WTC11 (cell line): ENCODE measurements around the gene CDH13. TPM values are rescaled to one million over a fixed set of nuclear protein-coding genes. Genes with fewer than 3 reads are reported as not detected.

Experiments used
- ATAC-seq: fragments of 200-7000 bp; cut with Tn5 transposase; 2 replicates; pipeline ENCODE4 v1.10.0; 2021; ENCODE audit warnings: mild to moderate bottlenecking, moderate library complexity
- CTCF ChIA-PET: fragments of 300-600 bp; sonication (Branson Sonifier 250); formaldehyde crosslinking; loops from one replicate; lab custom pipeline; 2021; ENCODE audit warnings: antibody characterized with exemption; lab: Charles Lee
- POLR2A ChIA-PET: fragments of 350-600 bp; sonication (Branson Sonifier 250); formaldehyde crosslinking; loops from one replicate; lab custom pipeline; 2021; ENCODE audit warnings: antibody characterized with exemption; lab: Charles Lee
- DNase-seq: peaks from one replicate; pipeline ENCODE4 v3.0.0; 2021; ENCODE audit warnings: low spot score
- H3K27ac Mint-ChIP-seq: 2 replicates; pipeline ENCODE4 v1.8.0; 2021; ENCODE audit warnings: mixed read lengths
- H3K27me3 Mint-ChIP-seq: 2 replicates; pipeline ENCODE4 v1.8.0; 2021; ENCODE audit warnings: low read depth, mild to moderate bottlenecking, moderate library complexity, mixed read lengths
- H3K36me3 Mint-ChIP-seq: 2 replicates; pipeline ENCODE4 v1.8.0; 2021; ENCODE audit warnings: mixed read lengths
- H3K4me1 Mint-ChIP-seq: 2 replicates; pipeline ENCODE4 v1.8.0; 2022; ENCODE audit warnings: mixed read lengths
- H3K4me3 Mint-ChIP-seq: 2 replicates; pipeline ENCODE4 v1.8.0; 2021; ENCODE audit warnings: mild to moderate bottlenecking, moderate library complexity, mixed read lengths
- H3K9me3 Mint-ChIP-seq: 2 replicates; pipeline ENCODE4 v1.8.0; 2021; ENCODE audit warnings: mixed read lengths
- AFF4 ChIP-seq: sonication (generic); formaldehyde crosslinking; IDR thresholded peaks from 2 replicates; pipeline ENCODE4 v1.8.1; 2023; ENCODE audit warnings: mild to moderate bottlenecking, missing genetic modification reagents, borderline replicate concordance
- ATF2 ChIP-seq: sonication (generic); formaldehyde crosslinking; IDR thresholded peaks from 2 replicates; pipeline ENCODE4 v1.8.1; 2022; ENCODE audit warnings: low read depth, missing genetic modification reagents, borderline replicate concordance
- ELF4 ChIP-seq: sonication (generic); formaldehyde crosslinking; IDR thresholded peaks from 2 replicates; pipeline ENCODE4 v1.8.1; 2022; ENCODE audit warnings: low read depth, mild to moderate bottlenecking, moderate library complexity, missing genetic modification reagents
- EMX1 ChIP-seq: fragments of 250-450 bp; sonication (Bioruptor Pico); IDR thresholded peaks from 2 replicates; pipeline ENCODE4 v1.8.0; 2021; ENCODE audit warnings: mild to moderate bottlenecking
- ERG ChIP-seq: fragments of 250-450 bp; sonication (Bioruptor Pico); IDR thresholded peaks from 2 replicates; pipeline ENCODE4 v1.8.0; 2021; ENCODE audit warnings: mild to moderate bottlenecking
- FOXP1 ChIP-seq: sonication (generic); formaldehyde crosslinking; IDR thresholded peaks from 2 replicates; pipeline ENCODE4 v1.8.0; 2022; ENCODE audit warnings: missing genetic modification reagents, mild to moderate bottlenecking, moderate library complexity, borderline replicate concordance
- GABPB1 ChIP-seq: sonication (generic); formaldehyde crosslinking; IDR thresholded peaks from 2 replicates; pipeline ENCODE4 v1.8.1; 2023; ENCODE audit warnings: mild to moderate bottlenecking, missing genetic modification reagents
- JAZF1 ChIP-seq: fragments of 250-450 bp; sonication (Bioruptor Pico); IDR thresholded peaks from 2 replicates; pipeline ENCODE4 v1.9.0; 2021; ENCODE audit warnings: moderate library complexity, mild to moderate bottlenecking, inconsistent platforms
- NFE2L1 ChIP-seq: sonication (generic); formaldehyde crosslinking; IDR thresholded peaks from 2 replicates; pipeline ENCODE4 v1.8.1; 2023; ENCODE audit warnings: missing genetic modification reagents
- SP1 ChIP-seq: sonication (generic); formaldehyde crosslinking; conservative IDR thresholded peaks from 2 replicates; pipeline ENCODE4 v1.8.1; 2022; ENCODE audit warnings: missing genetic modification reagents
- USF1 ChIP-seq: sonication (generic); formaldehyde crosslinking; IDR thresholded peaks from 2 replicates; pipeline ENCODE4 v1.8.0; 2022; ENCODE audit warnings: mild to moderate bottlenecking, missing genetic modification reagents
- USF2 ChIP-seq: sonication (generic); formaldehyde crosslinking; IDR thresholded peaks from 2 replicates; pipeline ENCODE4 v1.8.1; 2023; ENCODE audit warnings: mild to moderate bottlenecking, missing genetic modification reagents, moderate library complexity
- ZNF532 ChIP-seq: fragments of 250-450 bp; sonication (Bioruptor Pico); IDR thresholded peaks from 2 replicates; pipeline ENCODE4 v1.9.0; 2021; ENCODE audit warnings: mild to moderate bottlenecking, borderline replicate concordance
- total RNA-seq: library from RNA; stranded (reverse); gene quantifications from 3 replicates; pipeline ENCODE4 v1.2.3, GENCODE V29; 2021

Gene CDH13
- total RNA-seq, 1 experiment from 2014 or later, result 0.81 TPM

- peaks cover 16% of the 10 kb centered on the region for H3K4me1 Mint-ChIP-seq
- ATAC-seq, result no peak
- CTCF ChIA-PET, result interaction anchor here (0.7 kb wide), 1 partner anchor 371 kb away, joined by 4 read pairs; no protein-coding TSS in a partner anchor
- no peak for TF ChIP-seq AFF4 (CRISPR knock-in tag)
- TF ChIP-seq ATF2, result no peak
- no peak for TF ChIP-seq FOXP1 (CRISPR knock-in tag)
- TF ChIP-seq USF2 (CRISPR knock-in tag), result no peak
- TF ChIP-seq ELF4 (CRISPR knock-in tag), result no peak
- TF ChIP-seq JAZF1 (CRISPR knock-in tag), result no peak
- no peak for TF ChIP-seq GABPB1 (CRISPR knock-in tag)
- TF ChIP-seq USF1, result no peak
- no peak for TF ChIP-seq ZNF532 (CRISPR knock-in tag)
- no peak overlapping the region for H3K4me3 Mint-ChIP-seq
- H3K9me3 Mint-ChIP-seq, result no peaks in the 10 kb centered on the region
- H3K27ac Mint-ChIP-seq, result no peak overlapping the region
- no peaks in the 10 kb centered on the region for H3K27me3 Mint-ChIP-seq
- no peak for DNase-seq
- no peaks in the 10 kb centered on the region for H3K36me3 Mint-ChIP-seq
- POLR2A ChIA-PET, result no interaction called here
Measured at GRCh38 chr16:83552930-83553329, 926.2 kb downstream of the CDH13 start.

- no peaks in the 10 kb centered on the region for H3K9me3 Mint-ChIP-seq
- ATAC-seq (no peak), DNase-seq (no peak)
- no peak overlapping the region for H3K4me3 Mint-ChIP-seq
- H3K4me1 Mint-ChIP-seq, result peaks cover 11% of the 10 kb centered on the region
- H3K27ac Mint-ChIP-seq, result no peak overlapping the region
- no peaks in the 10 kb centered on the region for H3K36me3 Mint-ChIP-seq
- TF ChIP-seq NFE2L1 (CRISPR knock-in tag) (no peak), SP1 (no peak), EMX1 (CRISPR knock-in tag) (no peak), ERG (no peak)
- ChIA-PET POLR2A (no interaction called here), CTCF (no interaction called here)
- no peaks in the 10 kb centered on the region; the same call in 1 of the 2 replicates for H3K27me3 Mint-ChIP-seq
Measured at GRCh38 chr16:83554096-83554495, 927.3 kb downstream of the CDH13 start.
